GM10847 (cell line): Measurements from ENCODE around the gene DACH2.

ENCODE experiments used
- POLR2A ChIP-seq: IDR thresholded peaks from 2 replicates; pipeline ENCODE4 v1.6.1; 2011; ENCODE audit not compliant: insufficient read length; ENCODE audit errors: extremely low read depth

Gene DACH2

GRCh38 chrX:86460760-86461159 lies 312.5 kb downstream of the DACH2 start:
- TF ChIP-seq POLR2A = no peak

GRCh38 chrX:86504297-86504696 lies 356.0 kb downstream of the DACH2 start:
- TF ChIP-seq POLR2A = no peak

- TF ChIP-seq POLR2A = no peak
Measured at GRCh38 chrX:86507331-86507730, 359.1 kb downstream of the DACH2 start.

- no peak for TF ChIP-seq POLR2A
Measured at GRCh38 chrX:86579777-86580176, 431.5 kb downstream of the DACH2 start.

GRCh38 chrX:86604607-86605006 lies 456.4 kb downstream of the DACH2 start:
- TF ChIP-seq POLR2A = no peak

- TF ChIP-seq POLR2A = no peak
Measured at GRCh38 chrX:86696951-86697350, 548.7 kb downstream of the DACH2 start.

- TF ChIP-seq POLR2A = no peak
Measured at GRCh38 chrX:86711531-86712180, 563.4 kb downstream of the DACH2 start.

- no peak for TF ChIP-seq POLR2A
Measured at GRCh38 chrX:86714441-86714840, 566.2 kb downstream of the DACH2 start.

GRCh38 chrX:86724277-86724676 lies 576.0 kb downstream of the DACH2 start:
- no peak for TF ChIP-seq POLR2A

- TF ChIP-seq POLR2A = no peak
Measured at GRCh38 chrX:86747091-86747490, 598.8 kb downstream of the DACH2 start.

GRCh38 chrX:86805241-86805640 lies 657.0 kb downstream of the DACH2 start:
- no peak for TF ChIP-seq POLR2A

GRCh38 chrX:86806786-86807185 lies 658.5 kb downstream of the DACH2 start:
- no peak for TF ChIP-seq POLR2A

- no peak for TF ChIP-seq POLR2A
Measured at GRCh38 chrX:86809651-86810050, 661.4 kb downstream of the DACH2 start.

- no peak for TF ChIP-seq POLR2A
Measured at GRCh38 chrX:86829786-86830185, 681.5 kb downstream of the DACH2 start.

- no peak for TF ChIP-seq POLR2A
Measured at GRCh38 chrX:86830685-86831084, 682.4 kb downstream of the DACH2 start.

GRCh38 chrX:86845101-86845500 lies 696.9 kb downstream of the DACH2 start:
- no peak for TF ChIP-seq POLR2A
